Osteoblast (primary cell): ENCODE measurements around the gene CDKN2D. TPM values are rescaled to one million over a fixed set of nuclear protein-coding genes. Genes with fewer than 3 reads are reported as not detected.

Experiments
- DNase-seq: peaks from one replicate; pipeline ENCODE4 v3.0.0; 2011; ENCODE audit warnings: low spot score, mixed read lengths; ENCODE audit not compliant: insufficient read length; ENCODE audit errors: missing footprints
- H2AFZ ChIP-seq: 2 replicates; pipeline ENCODE4 v1.6.0; 2011; ENCODE audit warnings: mild to moderate bottlenecking, low read length
- H3K27ac ChIP-seq: 2 replicates; pipeline ENCODE4 v1.5.1; 2011; ENCODE audit warnings: mild to moderate bottlenecking, low read depth, low read length, moderate library complexity
- H3K27me3 ChIP-seq: 2 replicates; pipeline ENCODE4 v1.6.0; 2012; ENCODE audit warnings: mild to moderate bottlenecking, control low read depth, inconsistent platforms, low read length, moderate library complexity; ENCODE audit not compliant: insufficient read depth
- H3K36me3 ChIP-seq: 2 replicates; pipeline ENCODE4 v1.5.1; 2011; ENCODE audit warnings: mild to moderate bottlenecking, low read length, control low read depth, moderate library complexity; ENCODE audit not compliant: insufficient read depth
- H3K4me1 ChIP-seq: 2 replicates; pipeline ENCODE4 v1.5.1; 2011; ENCODE audit warnings: mild to moderate bottlenecking, low read length, control low read depth, moderate library complexity; ENCODE audit not compliant: insufficient read depth
- H3K4me2 ChIP-seq: 2 replicates; pipeline ENCODE4 v1.6.0; 2011; ENCODE audit warnings: mild to moderate bottlenecking, low read length; ENCODE audit not compliant: insufficient read depth
- H3K4me3 ChIP-seq: fragments of 200-600 bp; sonication (generic); 3 replicates; pipeline ENCODE4 v1.5.1; 2012; ENCODE audit warnings: mild to moderate bottlenecking, low read length, inconsistent platforms; ENCODE audit not compliant: insufficient read depth
- H3K79me2 ChIP-seq: 2 replicates; pipeline ENCODE4 v1.6.0; 2012; ENCODE audit warnings: mild to moderate bottlenecking, low read length, control low read depth, inconsistent platforms; ENCODE audit not compliant: insufficient read depth
- H3K9me3 ChIP-seq: 2 replicates; pipeline ENCODE4 v1.5.1; 2011; ENCODE audit warnings: low read depth, low read length, control low read depth
- H4K20me1 ChIP-seq: 2 replicates; pipeline ENCODE4 v1.6.0; 2012; ENCODE audit warnings: mild to moderate bottlenecking, low read length, control low read depth; ENCODE audit not compliant: insufficient read depth
- CTCF ChIP-seq: IDR thresholded peaks from 2 replicates; pipeline ENCODE4 v1.5.1; 2011; ENCODE audit warnings: mild to moderate bottlenecking, low read depth, low read length, moderate library complexity; ENCODE audit errors: extremely low read depth
- total RNA-seq: library from RNA; depleted of rRNA; stranded (reverse); fragments of >200 nt; gene quantifications from 2 replicates; pipeline ENCODE4 v1.2.3, GENCODE V29; 2012

CDKN2D gene
- total RNA-seq, 1 donor = 4.0 TPM

DNA sequence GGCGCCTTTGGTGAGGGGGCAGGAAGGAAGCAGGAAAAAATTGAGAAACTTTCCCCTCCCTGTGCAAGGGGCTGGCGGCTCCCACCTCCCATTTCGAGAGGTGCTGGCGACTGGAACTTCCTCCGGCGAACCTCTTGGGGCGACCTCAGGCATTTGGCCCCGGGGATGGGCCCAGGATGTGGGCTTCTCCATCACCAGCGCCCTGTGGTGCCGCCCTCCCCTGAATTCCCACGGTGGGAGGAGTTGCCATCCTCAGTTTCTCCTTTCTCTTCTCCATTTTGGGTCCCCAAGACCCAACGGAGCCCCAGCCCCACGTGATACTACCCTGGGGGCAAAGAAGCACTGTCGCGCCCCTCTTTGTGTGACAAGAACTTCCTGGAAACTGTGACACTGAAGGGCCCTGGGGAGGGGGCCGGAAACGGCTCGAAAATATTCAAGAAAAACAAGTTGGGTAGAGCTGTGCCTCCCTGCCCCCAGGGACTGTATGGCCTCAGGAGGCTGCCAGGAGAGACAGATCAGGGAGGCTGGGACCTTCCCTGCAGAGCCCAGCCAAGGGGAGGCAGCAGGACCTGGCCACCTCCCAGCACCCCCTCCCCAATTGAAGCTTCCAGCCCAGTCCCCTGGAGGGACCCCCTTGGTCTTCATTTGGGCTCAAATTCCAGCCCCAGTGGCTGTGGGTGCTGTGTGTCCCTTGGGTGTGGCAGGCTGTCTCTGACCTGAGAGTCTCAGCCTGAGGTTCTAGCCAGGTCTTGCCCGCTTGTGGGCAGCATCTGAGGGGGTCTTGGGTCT is 34.5 kb upstream of the CDKN2D start:
- H3K4me3 ChIP-seq = peak overlapping the region; percentile 96
- TF ChIP-seq CTCF = no peak
- H3K36me3 ChIP-seq = no peaks in the 10 kb centered on the region
- peak; percentile 93 for DNase-seq
- H4K20me1 ChIP-seq = no peaks in the 10 kb centered on the region
- H3K4me2 ChIP-seq = peak overlapping the region; percentile 99
- peaks cover 12% of the 10 kb centered on the region for H3K4me1 ChIP-seq
- H3K27me3 ChIP-seq = peaks cover 3% of the 10 kb centered on the region
- H3K27ac ChIP-seq = peak overlapping the region; percentile 74
- H3K79me2 ChIP-seq = peaks cover 30% of the 10 kb centered on the region
- no peaks in the 10 kb centered on the region for H3K9me3 ChIP-seq
- peak overlapping the region; percentile 93 for H2AFZ ChIP-seq

DNA sequence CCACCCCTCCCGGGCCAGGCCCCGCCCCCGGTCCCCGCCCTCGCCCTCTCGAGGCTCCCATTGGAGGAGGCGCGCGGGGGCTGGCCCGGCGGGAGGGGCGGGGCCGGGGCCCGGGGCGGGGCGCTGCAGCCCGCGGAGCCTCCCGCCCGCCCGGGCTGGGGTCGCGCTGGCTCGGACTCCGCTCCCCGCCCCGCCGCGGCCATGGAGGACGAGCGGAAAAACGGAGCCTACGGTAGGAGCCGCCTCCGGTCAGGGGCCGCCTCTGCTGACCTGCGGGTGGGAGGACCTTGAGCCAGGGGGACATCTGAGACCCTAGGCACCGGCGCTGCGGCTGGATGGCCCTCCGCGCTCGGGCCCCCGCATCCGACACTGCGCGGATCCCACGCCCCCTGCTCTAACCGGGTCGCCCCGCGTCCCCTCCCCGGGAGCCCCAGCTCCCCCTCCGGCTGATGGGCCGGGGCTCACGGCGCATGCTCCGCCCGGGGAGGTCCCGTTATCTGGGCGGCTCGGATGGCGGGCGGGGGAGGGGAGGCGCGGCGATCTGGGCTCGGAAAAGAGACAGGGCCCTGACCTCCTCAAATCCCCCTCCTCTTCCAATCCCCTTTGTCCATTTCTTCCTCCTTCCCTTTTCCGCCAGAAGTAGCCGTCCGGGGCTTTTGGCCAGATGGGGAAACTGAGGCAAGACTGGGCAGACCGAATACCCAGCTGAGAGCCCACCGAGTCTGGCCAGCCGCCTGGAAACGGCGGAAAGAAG is 33.7 kb upstream of the CDKN2D start:
- Histone ChIP-seq H3K4me1 (peaks cover 12% of the 10 kb centered on the region), H3K27ac (peak overlapping the region; percentile 74), H3K79me2 (peaks cover 30% of the 10 kb centered on the region), H3K36me3 (no peaks in the 10 kb centered on the region), H4K20me1 (no peaks in the 10 kb centered on the region), H3K4me3 (peak overlapping the region; percentile 96), H2AFZ (peak overlapping the region; percentile 93), H3K27me3 (peaks cover 3% of the 10 kb centered on the region), H3K9me3 (no peaks in the 10 kb centered on the region), H3K4me2 (peak overlapping the region; percentile 99)
- TF ChIP-seq CTCF = no peak
- peak; percentile 100 for DNase-seq

GRCh38 chr19:10601999-10602329 is 33.2 kb upstream of the CDKN2D start:
- H2AFZ ChIP-seq = no peak overlapping the region
- H3K4me2 ChIP-seq = peak overlapping the region; percentile 55
- H3K36me3 ChIP-seq = no peaks in the 10 kb centered on the region

More at GRCh38 chr19:10601999-10602329, 33.2 kb upstream of the CDKN2D start:
- Histone ChIP-seq H3K27me3 (peaks cover 3% of the 10 kb centered on the region), H3K9me3 (no peaks in the 10 kb centered on the region), H3K79me2 (peaks cover 30% of the 10 kb centered on the region), H3K4me1 (peaks cover 12% of the 10 kb centered on the region), H3K27ac (no peak overlapping the region), H3K4me3 (no peak overlapping the region), H4K20me1 (no peaks in the 10 kb centered on the region)
- no peak for TF ChIP-seq CTCF
- no peak for DNase-seq
